ENCODE measurements around the gene KCNC3.
A peak's percentile ranks its signal among the peaks of the same experiment; 100 is the strongest.
"Not testable (repeated sequence)": the region's sequence is repeated elsewhere in the genome, so short reads cannot be mapped to it uniquely, and the experiment has no call there.

Gene KCNC3

GRCh38 chr19:50359328-50359818, 30.2 kb upstream of the KCNC3 start:
- TF ChIP-seq, protein P1, sequence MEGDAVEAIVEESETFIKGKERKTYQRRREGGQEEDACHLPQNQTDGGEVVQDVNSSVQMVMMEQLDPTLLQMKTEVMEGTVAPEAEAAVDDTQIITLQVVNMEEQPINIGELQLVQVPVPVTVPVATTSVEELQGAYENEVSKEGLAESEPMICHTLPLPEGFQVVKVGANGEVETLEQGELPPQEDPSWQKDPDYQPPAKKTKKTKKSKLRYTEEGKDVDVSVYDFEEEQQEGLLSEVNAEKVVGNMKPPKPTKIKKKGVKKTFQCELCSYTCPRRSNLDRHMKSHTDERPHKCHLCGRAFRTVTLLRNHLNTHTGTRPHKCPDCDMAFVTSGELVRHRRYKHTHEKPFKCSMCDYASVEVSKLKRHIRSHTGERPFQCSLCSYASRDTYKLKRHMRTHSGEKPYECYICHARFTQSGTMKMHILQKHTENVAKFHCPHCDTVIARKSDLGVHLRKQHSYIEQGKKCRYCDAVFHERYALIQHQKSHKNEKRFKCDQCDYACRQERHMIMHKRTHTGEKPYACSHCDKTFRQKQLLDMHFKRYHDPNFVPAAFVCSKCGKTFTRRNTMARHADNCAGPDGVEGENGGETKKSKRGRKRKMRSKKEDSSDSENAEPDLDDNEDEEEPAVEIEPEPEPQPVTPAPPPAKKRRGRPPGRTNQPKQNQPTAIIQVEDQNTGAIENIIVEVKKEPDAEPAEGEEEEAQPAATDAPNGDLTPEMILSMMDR (conservative IDR thresholded peaks at IDR 0.05; ENCODE audit: low read length) = no peak
- H3K4me3 ChIP-seq (ENCODE audit: low read length) = no peak overlapping the region

GRCh38 chr19:50358483-50359327, 29.5 kb upstream of the KCNC3 start:
- DNase-seq (ENCODE audit: low read depth) = peak; percentile 23
- TF ChIP-seq, protein P1 (conservative IDR thresholded peaks at IDR 0.05; ENCODE audit: low read length) = no peak
- peak overlapping the region; percentile 61 for H3K4me3 ChIP-seq (ENCODE audit: low read length)

More at GRCh38 chr19:50359328-50359818, 30.2 kb upstream of the KCNC3 start:
- no peak for DNase-seq (ENCODE audit: low read depth)

GRCh38 chr19:50357178-50358100, 28.3 kb upstream of the KCNC3 start:
- peak; percentile 52 for DNase-seq (ENCODE audit: low read depth)
- H3K4me3 ChIP-seq (ENCODE audit: low read length) = peak overlapping the region; percentile 56
- TF ChIP-seq, protein P1 (conservative IDR thresholded peaks at IDR 0.05; ENCODE audit: low read length) = peak; percentile 75

DNA sequence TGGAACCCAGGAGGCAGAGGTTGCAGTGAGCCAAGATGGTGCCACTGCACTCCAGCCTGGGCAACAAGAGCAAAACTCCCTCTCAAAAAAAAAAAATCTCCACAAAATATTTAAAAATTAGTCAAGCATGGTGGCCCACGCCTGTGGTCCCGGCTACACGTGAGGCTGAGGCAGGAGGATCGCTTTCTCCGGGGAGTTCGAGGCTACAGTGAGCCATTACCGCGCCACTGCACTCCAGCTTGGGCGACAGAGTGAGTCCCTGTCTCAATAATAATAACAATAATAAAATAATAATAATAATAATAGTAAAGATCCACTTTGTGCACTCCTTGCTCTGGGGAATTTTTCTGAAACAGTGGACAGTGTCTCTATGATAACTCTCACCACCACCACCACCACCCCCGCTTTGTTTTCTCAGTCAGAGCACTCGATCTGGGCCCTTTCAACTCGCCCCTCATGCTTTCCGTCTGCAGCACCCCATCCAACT, 27.6 kb upstream of the KCNC3 start:
- TF ChIP-seq, protein P1 (conservative IDR thresholded peaks at IDR 0.05; ENCODE audit: low read length) = no peak
- H3K4me3 ChIP-seq (ENCODE audit: low read length) = no peak overlapping the region
- DNase-seq (ENCODE audit: low read depth) = no peak

- not testable (repeated sequence) for DNase-seq (ENCODE audit: low read depth); H3K4me3 ChIP-seq (ENCODE audit: low read length)
Measured at GRCh38 chr19:50353487-50353880, 24.3 kb upstream of the KCNC3 start.

- DNase-seq (ENCODE audit: low read depth) = no peak
- no peak overlapping the region for H3K4me3 ChIP-seq (ENCODE audit: low read length)
- TF ChIP-seq, protein P1 (conservative IDR thresholded peaks at IDR 0.05; ENCODE audit: low read length) = no peak
Measured at GRCh38 chr19:50352242-50352641, 23.1 kb upstream of the KCNC3 start.
